SK-N-MC (cell line): Measurements from ENCODE around the gene ZDHHC24.

Experiments used
- DNase-seq: peaks from one replicate; pipeline ENCODE4 v3.0.0-alpha.2; 2011; ENCODE audit warnings: low read depth, low spot score
- H3K27ac ChIP-seq: fragments of 200-600 bp; sonication (generic); 2 replicates; pipeline ENCODE4 v1.5.1; 2016; ENCODE audit warnings: mixed run types
- H3K36me3 ChIP-seq: fragments of 200-600 bp; sonication (generic); 2 replicates; pipeline ENCODE4 v1.6.1; 2017; ENCODE audit warnings: antibody characterized with exemption, low read length, mixed read lengths; ENCODE audit not compliant: insufficient read depth
- H3K4me3 ChIP-seq: fragments of 200-600 bp; sonication (generic); 2 replicates; pipeline ENCODE4 v1.5.1; 2016
- H3K9ac ChIP-seq: fragments of 200-600 bp; sonication (generic); 2 replicates; pipeline ENCODE4 v1.8.0; 2017; ENCODE audit warnings: mixed run types, mixed read lengths; ENCODE audit not compliant: insufficient read length
- H3K9me3 ChIP-seq: fragments of 200-600 bp; sonication (generic); 2 replicates; pipeline ENCODE4 v1.6.1; 2017; ENCODE audit warnings: low read depth, mild to moderate bottlenecking, antibody characterized with exemption, low read length, moderate library complexity, mixed read lengths
- EZH2 ChIP-seq: fragments of 200-600 bp; sonication (generic); IDR thresholded peaks from one replicate; pipeline ENCODE4 v1.6.1; 2017; ENCODE audit warnings: antibody characterized with exemption
- FOXP2 ChIP-seq: optimal IDR thresholded peaks from 2 replicates; pipeline ENCODE3; 2011; ENCODE audit warnings: mild to moderate bottlenecking, moderate library complexity; ENCODE audit not compliant: insufficient read depth; ENCODE audit errors: extremely low read length, control extremely low read depth
- POLR2AphosphoS5 ChIP-seq: IDR thresholded peaks from 2 replicates; pipeline ENCODE4 v1.6.1; 2012; ENCODE audit warnings: mild to moderate bottlenecking, low read depth, low read length, borderline replicate concordance

Gene ZDHHC24

GRCh38 chr11:66477263-66478201 is 68.3 kb downstream of the ZDHHC24 start:
- no peak for DNase-seq
- Histone ChIP-seq H3K9ac (no peak overlapping the region), H3K9me3 (no peaks in the 10 kb centered on the region), H3K36me3 (no peaks in the 10 kb centered on the region), H3K27ac (no peak overlapping the region), H3K4me3 (no peak overlapping the region)
- TF ChIP-seq FOXP2 (no peak), EZH2 (no peak), POLR2AphosphoS5 (no peak)

- no peaks in the 10 kb centered on the region for H3K9me3 ChIP-seq
- TF ChIP-seq POLR2AphosphoS5 = no peak
- TF ChIP-seq EZH2 = no peak
- no peak for TF ChIP-seq FOXP2
- H3K4me3 ChIP-seq = no peak overlapping the region
- no peak overlapping the region for H3K27ac ChIP-seq
- no peaks in the 10 kb centered on the region for H3K36me3 ChIP-seq
- no peak for DNase-seq
- no peak overlapping the region for H3K9ac ChIP-seq
Measured at GRCh38 chr11:66476841-66477251, 69.0 kb downstream of the ZDHHC24 start.

GRCh38 chr11:66476173-66476840 is 69.5 kb downstream of the ZDHHC24 start:
- Histone ChIP-seq H3K27ac (no peak overlapping the region), H3K9ac (no peak overlapping the region), H3K36me3 (no peaks in the 10 kb centered on the region), H3K4me3 (no peak overlapping the region), H3K9me3 (no peaks in the 10 kb centered on the region)
- no peak for DNase-seq
- TF ChIP-seq FOXP2 = no peak
- TF ChIP-seq POLR2AphosphoS5 = no peak
- no peak for TF ChIP-seq EZH2

DNA sequence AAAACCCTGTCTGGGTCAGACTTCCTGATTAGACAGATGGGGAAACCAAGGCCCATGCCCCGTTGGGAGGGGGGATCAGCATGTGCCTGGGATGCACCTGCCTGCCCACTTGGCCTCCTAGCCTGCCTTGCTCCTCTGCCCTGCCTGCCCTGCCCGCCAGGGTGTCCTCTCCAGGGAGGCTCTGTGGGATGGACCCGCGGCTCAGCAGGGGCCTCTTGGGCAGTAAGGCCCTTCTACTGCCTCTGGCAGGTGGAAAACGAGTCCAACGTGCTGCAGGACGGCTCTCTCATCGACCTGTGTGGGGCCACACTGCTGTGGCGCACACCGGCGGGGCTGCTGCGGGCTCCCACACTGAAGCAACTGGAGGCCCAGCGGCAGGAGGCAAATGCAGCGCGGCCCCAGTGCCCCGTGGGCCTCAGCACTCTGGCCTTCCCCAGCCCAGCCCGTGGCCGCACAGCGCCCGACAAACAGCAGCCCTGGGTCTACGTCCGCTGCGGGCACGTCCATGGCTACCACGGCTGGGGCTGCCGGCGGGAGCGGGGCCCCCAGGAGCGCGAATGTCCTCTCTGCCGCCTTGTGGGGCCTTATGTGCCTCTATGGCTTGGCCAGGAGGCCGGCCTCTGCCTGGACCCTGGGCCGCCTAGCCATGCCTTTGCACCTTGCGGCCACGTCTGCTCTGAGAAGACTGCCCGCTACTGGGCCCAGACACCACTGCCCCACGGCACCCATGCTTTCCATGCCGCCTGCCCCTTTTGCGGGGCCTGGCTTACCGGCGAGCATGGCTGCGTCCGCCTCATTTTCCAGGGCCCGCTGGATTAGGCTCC is 70.3 kb downstream of the ZDHHC24 start:
- DNase-seq = no peak
- TF ChIP-seq EZH2 (no peak), POLR2AphosphoS5 (no peak), FOXP2 (no peak)
- no peak overlapping the region for H3K4me3 ChIP-seq
- no peak overlapping the region for H3K27ac ChIP-seq
- no peak overlapping the region for H3K9ac ChIP-seq
- no peaks in the 10 kb centered on the region for H3K36me3 ChIP-seq
- no peaks in the 10 kb centered on the region for H3K9me3 ChIP-seq

GRCh38 chr11:66473608-66474515 is 72.0 kb downstream of the ZDHHC24 start:
- Histone ChIP-seq H3K27ac (no peak overlapping the region), H3K36me3 (no peaks in the 10 kb centered on the region), H3K4me3 (no peak overlapping the region), H3K9me3 (no peaks in the 10 kb centered on the region), H3K9ac (no peak overlapping the region)
- TF ChIP-seq POLR2AphosphoS5 (no peak), FOXP2 (no peak), EZH2 (no peak)
- DNase-seq = no peak

DNA sequence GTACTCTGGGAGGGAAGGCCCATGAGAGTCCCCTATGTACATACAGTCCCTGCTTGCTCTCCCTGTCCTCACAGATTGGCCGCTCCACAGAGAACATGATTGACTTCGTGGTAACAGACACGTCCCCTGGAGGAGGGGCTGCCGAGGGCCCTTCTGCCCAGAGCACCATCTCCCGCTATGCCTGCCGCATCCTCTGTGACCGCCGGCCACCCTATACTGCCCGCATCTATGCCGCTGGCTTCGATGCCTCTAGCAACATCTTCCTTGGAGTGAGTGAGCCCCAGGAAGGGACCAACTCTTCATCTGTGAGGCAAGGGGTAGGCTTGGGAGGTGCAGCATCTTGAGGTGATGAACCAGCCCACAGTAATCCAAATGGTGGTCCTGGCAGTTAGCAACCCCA is 72.7 kb downstream of the ZDHHC24 start:
- no peak for DNase-seq
- no peak overlapping the region for H3K4me3 ChIP-seq
- H3K36me3 ChIP-seq = no peaks in the 10 kb centered on the region
- H3K9ac ChIP-seq = no peak overlapping the region
- no peaks in the 10 kb centered on the region for H3K9me3 ChIP-seq
- no peak overlapping the region for H3K27ac ChIP-seq
- TF ChIP-seq EZH2 (no peak), FOXP2 (no peak), POLR2AphosphoS5 (no peak)

- no peaks in the 10 kb centered on the region for H3K9me3 ChIP-seq
- TF ChIP-seq FOXP2 (no peak), POLR2AphosphoS5 (no peak), EZH2 (no peak)
- H3K4me3 ChIP-seq = no peak overlapping the region
- H3K27ac ChIP-seq = no peak overlapping the region
- no peak overlapping the region for H3K9ac ChIP-seq
- DNase-seq = no peak
- no peaks in the 10 kb centered on the region for H3K36me3 ChIP-seq
Measured at GRCh38 chr11:66472054-66472453, 73.8 kb downstream of the ZDHHC24 start.

DNA sequence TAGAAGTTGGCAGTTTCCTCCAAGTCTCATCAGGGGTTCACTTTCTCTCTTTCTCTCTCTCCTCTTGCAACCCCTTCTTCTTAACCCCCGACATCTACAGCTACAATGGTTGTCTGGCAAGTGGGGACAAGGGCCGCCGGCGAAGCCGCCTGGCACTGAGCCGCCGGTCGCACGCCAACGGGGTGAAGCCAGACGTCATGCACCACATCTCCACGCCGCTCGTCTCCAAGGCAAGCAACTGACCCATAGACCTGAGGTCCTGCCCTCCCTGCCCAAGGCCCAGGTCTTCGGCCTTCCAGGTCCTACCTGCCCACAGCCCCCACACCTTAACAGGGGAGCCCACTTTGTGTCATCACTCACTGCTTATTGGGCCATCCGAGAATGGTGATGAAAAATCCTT is 74.7 kb downstream of the ZDHHC24 start:
- no peaks in the 10 kb centered on the region for H3K9me3 ChIP-seq
- TF ChIP-seq POLR2AphosphoS5 (no peak), FOXP2 (no peak), EZH2 (no peak)
- DNase-seq = no peak
- H3K4me3 ChIP-seq = no peak overlapping the region
- H3K36me3 ChIP-seq = no peaks in the 10 kb centered on the region
- no peak overlapping the region for H3K9ac ChIP-seq
- H3K27ac ChIP-seq = no peak overlapping the region
